NCI-H1694 (cell line): ENCODE results near the gene SUZ12.
A peak's percentile ranks its signal among the peaks of the same experiment; 100 is the strongest.
"Not testable (repeated sequence)": the region's sequence is repeated elsewhere in the genome, so short reads cannot be mapped to it uniquely, and the experiment has no call there.

Experiments
- DNase-seq: peaks from one replicate; lab custom pipeline; 2025; lab: John Stamatoyannopoulos, UW

Gene SUZ12

DNA sequence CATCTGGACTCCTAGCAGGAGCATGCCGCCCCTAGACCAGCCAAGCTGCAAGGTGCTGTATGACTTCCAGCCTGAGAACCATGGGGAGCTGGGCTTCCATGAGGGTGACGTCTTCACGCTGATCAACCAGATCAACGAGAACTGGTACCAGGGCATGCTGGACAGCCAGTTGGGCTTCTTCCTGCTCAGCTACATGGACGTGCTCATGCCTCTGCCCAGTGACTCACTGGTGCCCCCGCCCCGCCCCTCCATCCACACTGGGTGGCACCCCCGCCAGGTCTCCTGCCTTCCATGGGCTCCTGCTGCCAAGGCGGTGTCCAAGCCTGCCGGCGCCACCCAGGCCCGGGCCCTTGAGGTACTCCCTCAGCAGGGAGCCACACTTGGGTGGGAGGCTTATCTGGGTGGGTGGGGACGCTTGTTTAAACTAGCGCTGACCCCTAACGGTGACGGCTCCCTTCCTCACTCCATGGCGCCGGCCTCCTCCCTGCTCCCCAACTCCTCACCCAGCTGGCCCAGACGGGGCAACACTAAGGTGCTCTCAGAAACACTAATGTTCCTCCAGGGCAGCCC, 104.6 kb downstream of the SUZ12 start:
- DNase-seq: not testable (repeated sequence)

DNA sequence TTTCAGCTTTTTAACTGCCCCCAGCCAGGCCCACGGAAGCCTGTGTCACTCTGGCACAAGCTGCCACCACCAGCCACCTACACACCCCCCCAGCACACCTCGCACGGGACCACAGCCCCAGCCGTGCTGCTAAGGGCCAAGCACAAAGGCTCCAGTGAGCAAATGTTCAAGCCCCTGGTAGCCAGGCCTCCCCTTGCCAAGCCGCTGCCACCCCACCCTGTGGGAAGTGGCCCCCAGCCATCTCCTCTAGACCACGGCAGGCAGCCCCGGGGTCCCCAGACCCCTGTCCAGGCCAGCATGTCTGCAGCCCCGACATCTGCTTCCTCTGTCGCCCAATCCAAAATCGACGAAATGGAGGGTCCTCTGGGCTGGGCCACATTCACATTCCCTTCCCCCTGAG, 105.5 kb downstream of the SUZ12 start:
- DNase-seq: not testable (repeated sequence)

DNA sequence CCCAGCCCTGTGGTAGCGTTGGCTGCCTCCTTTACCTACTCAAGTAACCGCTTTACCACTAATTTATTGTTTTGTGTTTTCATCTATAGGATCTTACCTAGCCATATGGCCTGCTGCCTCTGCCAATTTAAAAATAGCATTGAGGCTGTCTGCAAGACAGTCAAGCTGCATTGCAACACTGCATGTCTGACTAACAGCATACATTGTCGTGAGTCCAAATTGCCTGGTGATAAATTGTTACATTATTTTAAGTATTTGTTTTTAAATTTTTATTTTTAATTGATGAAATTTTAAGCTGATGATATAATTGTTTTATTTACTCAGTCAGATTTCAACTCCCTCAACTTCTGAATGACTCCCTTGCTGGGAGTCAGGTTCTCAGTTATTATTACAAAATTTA, 108.8 kb downstream of the SUZ12 start:
- DNase-seq: peak; percentile 46

DNA sequence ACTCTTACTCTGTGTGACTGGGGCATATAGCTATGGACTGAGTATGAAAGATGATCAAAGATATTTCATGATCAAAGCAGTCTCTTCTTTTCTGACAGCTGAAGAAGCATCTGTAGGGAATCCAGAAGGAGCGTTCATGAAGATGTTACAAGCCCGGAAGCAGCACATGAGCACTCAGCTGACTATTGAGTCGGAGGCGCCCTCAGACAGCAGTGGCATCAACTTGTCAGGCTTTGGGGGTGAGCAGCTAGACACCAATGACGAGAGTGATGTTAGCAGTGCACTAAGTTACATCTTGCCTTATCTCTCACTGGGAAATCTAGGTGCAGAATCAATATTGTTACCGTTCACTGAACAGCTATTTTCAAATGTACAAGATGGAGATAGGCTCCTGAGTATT, 110.9 kb downstream of the SUZ12 start:
- DNase-seq: not testable (repeated sequence)
